ENCODE measurements around the gene SLC2A8.

Gene SLC2A8

DNA sequence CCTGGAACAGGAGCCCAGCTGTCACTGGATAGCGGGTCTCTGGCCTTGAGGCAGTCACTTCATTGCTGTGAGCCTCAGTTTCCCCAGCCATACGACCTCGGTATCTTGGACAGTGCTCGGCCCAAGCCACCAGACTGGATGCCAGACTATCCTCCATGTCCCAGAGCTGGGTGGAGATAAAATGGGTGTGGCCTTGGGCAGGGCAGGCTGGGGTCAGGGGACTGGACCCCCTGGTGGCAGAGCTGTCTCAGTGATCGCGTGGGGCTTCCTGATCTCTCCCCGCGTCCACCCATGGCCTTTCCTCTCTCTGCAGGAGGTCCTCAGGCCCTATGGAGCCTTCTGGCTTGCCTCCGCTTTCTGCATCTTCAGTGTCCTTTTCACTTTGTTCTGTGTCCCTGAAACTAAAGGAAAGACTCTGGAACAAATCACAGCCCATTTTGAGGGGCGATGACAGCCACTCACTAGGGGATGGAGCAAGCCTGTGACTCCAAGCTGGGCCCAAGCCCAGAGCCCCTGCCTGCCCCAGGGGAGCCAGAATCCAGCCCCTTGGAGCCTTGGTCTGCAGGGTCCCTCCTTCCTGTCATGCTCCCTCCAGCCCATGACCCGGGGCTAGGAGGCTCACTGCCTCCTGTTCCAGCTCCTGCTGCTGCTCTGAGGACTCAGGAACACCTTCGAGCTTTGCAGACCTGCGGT, 10.0 kb downstream of the SLC2A8 start:
- Histone ChIP-seq H3K4me1 (ENCODE audit: low read length) (no peaks in the 10 kb centered on the region), H3K4me2 (ENCODE audit: low read depth, low read length) (no peak overlapping the region), H3K9me3 (replicated peaks; ENCODE audit: insufficient read depth, low read length) (no peaks in the 10 kb centered on the region), H4K20me1 (ENCODE audit: insufficient read depth, low read length) (no peaks in the 10 kb centered on the region), H3K27ac (ENCODE audit: low read length) (no peak overlapping the region), H3K36me3 (replicated peaks; ENCODE audit: insufficient read depth, low read length) (no peaks in the 10 kb centered on the region), H3K4me3 (ENCODE audit: low read length) (no peak overlapping the region), H3K9ac (ENCODE audit: low read length) (no peak overlapping the region), H3K27me3 (replicated peaks; ENCODE audit: insufficient read depth, low read length) (no peaks in the 10 kb centered on the region), H3F3A (ENCODE audit: insufficient read depth, low read length) (no peaks in the 10 kb centered on the region), H3K9me2 (replicated peaks; ENCODE audit: insufficient read depth, low read length) (no peaks in the 10 kb centered on the region), H2AFZ (ENCODE audit: low read length) (no peak overlapping the region), H3K79me2 (ENCODE audit: low read length) (no peaks in the 10 kb centered on the region)
- TF ChIP-seq, protein P1, sequence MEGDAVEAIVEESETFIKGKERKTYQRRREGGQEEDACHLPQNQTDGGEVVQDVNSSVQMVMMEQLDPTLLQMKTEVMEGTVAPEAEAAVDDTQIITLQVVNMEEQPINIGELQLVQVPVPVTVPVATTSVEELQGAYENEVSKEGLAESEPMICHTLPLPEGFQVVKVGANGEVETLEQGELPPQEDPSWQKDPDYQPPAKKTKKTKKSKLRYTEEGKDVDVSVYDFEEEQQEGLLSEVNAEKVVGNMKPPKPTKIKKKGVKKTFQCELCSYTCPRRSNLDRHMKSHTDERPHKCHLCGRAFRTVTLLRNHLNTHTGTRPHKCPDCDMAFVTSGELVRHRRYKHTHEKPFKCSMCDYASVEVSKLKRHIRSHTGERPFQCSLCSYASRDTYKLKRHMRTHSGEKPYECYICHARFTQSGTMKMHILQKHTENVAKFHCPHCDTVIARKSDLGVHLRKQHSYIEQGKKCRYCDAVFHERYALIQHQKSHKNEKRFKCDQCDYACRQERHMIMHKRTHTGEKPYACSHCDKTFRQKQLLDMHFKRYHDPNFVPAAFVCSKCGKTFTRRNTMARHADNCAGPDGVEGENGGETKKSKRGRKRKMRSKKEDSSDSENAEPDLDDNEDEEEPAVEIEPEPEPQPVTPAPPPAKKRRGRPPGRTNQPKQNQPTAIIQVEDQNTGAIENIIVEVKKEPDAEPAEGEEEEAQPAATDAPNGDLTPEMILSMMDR (IDR thresholded peaks at IDR 0.05; ENCODE audit: low read length), result no peak
- no peak for TF ChIP-seq EZH2phosphoT487 (IDR thresholded peaks at IDR 0.05; ENCODE audit: low read length)
- TF ChIP-seq EZH2 (optimal IDR thresholded peaks at IDR 0.05; ENCODE audit: low read depth, low read length), result no peak
- no peak for DNase-seq

DNA sequence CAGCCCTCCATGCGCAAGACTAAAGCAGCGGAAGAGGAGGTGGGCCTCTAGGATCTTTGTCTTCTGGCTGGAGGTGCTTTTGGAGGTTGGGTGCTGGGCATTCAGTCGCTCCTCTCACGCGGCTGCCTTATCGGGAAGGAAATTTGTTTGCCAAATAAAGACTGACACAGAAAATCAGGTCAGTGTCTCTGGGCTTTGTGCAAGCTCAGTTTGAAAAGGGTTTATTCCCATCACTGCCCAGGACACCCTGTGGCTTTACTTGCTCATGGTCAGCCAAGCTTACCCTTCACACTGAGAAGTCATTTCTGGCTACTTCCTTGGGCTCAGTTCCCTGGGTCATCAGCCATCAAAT, 10.5 kb downstream of the SLC2A8 start:
- H3K27me3 ChIP-seq (replicated peaks; ENCODE audit: insufficient read depth, low read length), result no peaks in the 10 kb centered on the region
- H3F3A ChIP-seq (ENCODE audit: insufficient read depth, low read length), result no peaks in the 10 kb centered on the region
- H4K20me1 ChIP-seq (ENCODE audit: insufficient read depth, low read length), result no peaks in the 10 kb centered on the region
- no peaks in the 10 kb centered on the region for H3K9me2 ChIP-seq (replicated peaks; ENCODE audit: insufficient read depth, low read length)
- no peak overlapping the region for H2AFZ ChIP-seq (ENCODE audit: low read length)
- no peaks in the 10 kb centered on the region for H3K4me1 ChIP-seq (ENCODE audit: low read length)
- no peak for DNase-seq
- TF ChIP-seq, protein P1 (IDR thresholded peaks at IDR 0.05; ENCODE audit: low read length), result no peak
- TF ChIP-seq EZH2phosphoT487 (IDR thresholded peaks at IDR 0.05; ENCODE audit: low read length), result no peak
- TF ChIP-seq EZH2 (optimal IDR thresholded peaks at IDR 0.05; ENCODE audit: low read depth, low read length), result no peak
- no peaks in the 10 kb centered on the region for H3K9me3 ChIP-seq (replicated peaks; ENCODE audit: insufficient read depth, low read length)
- no peaks in the 10 kb centered on the region for H3K79me2 ChIP-seq (ENCODE audit: low read length)
- no peak overlapping the region for H3K27ac ChIP-seq (ENCODE audit: low read length)
- H3K9ac ChIP-seq (ENCODE audit: low read length), result no peak overlapping the region
- no peaks in the 10 kb centered on the region for H3K36me3 ChIP-seq (replicated peaks; ENCODE audit: insufficient read depth, low read length)
- H3K4me2 ChIP-seq (ENCODE audit: low read depth, low read length), result no peak overlapping the region
- no peak overlapping the region for H3K4me3 ChIP-seq (ENCODE audit: low read length)

DNA sequence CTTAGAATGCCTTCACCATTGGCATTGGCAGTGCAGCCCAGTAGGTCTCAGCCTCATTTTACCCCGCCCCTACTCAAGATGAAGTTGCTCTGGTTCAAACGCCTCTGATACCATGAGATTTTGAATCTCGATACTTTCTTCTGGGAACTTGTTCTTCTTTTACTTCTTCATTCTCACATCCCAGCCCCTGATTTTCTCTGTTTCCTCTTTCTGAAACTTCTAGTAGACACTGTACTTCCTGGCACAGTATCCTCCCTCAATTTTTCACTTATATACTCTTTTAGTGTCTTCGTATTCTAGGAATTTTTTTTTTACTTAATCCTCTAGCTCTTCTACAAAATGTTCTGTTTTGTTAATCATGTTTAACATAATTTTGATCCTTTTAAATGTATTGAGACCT, 14.2 kb downstream of the SLC2A8 start:
- no peaks in the 10 kb centered on the region for H3K9me3 ChIP-seq (replicated peaks; ENCODE audit: insufficient read depth, low read length)
- no peaks in the 10 kb centered on the region for H3K27me3 ChIP-seq (replicated peaks; ENCODE audit: insufficient read depth, low read length)
- no peak overlapping the region for H3K4me2 ChIP-seq (ENCODE audit: low read depth, low read length)
- H3K4me3 ChIP-seq (ENCODE audit: low read length), result no peak overlapping the region
- H3K79me2 ChIP-seq (ENCODE audit: low read length), result no peaks in the 10 kb centered on the region
- H3F3A ChIP-seq (ENCODE audit: insufficient read depth, low read length), result no peaks in the 10 kb centered on the region
- no peak overlapping the region for H3K27ac ChIP-seq (ENCODE audit: low read length)
- H4K20me1 ChIP-seq (ENCODE audit: insufficient read depth, low read length), result no peaks in the 10 kb centered on the region
- H3K9ac ChIP-seq (ENCODE audit: low read length), result no peak overlapping the region
- no peaks in the 10 kb centered on the region for H3K9me2 ChIP-seq (replicated peaks; ENCODE audit: insufficient read depth, low read length)
- TF ChIP-seq EZH2phosphoT487 (IDR thresholded peaks at IDR 0.05; ENCODE audit: low read length), result no peak
- TF ChIP-seq, protein P1 (IDR thresholded peaks at IDR 0.05; ENCODE audit: low read length), result no peak
- TF ChIP-seq EZH2 (optimal IDR thresholded peaks at IDR 0.05; ENCODE audit: low read depth, low read length), result no peak
- H3K36me3 ChIP-seq (replicated peaks; ENCODE audit: insufficient read depth, low read length), result no peaks in the 10 kb centered on the region
- no peak for DNase-seq
- no peaks in the 10 kb centered on the region for H3K4me1 ChIP-seq (ENCODE audit: low read length)
- no peak overlapping the region for H2AFZ ChIP-seq (ENCODE audit: low read length)

Measured in MM.1S (cell line).